Pancreas (tissue), 10 donors: ENCODE results near the gene STPG3. TPM values are rescaled to one million over a fixed set of nuclear protein-coding genes. Genes with fewer than 3 reads are reported as not detected.

Experiments used
- ATAC-seq, 4 donors: fragments of 200-7000 bp; cut with Tn5 transposase; one replicate each; pipeline versions ENCODE4 v1.8.0 to v1.9.1; 2020; ENCODE audit warnings: mild to moderate bottlenecking in 4 of 4, moderate library complexity in 4 of 4
- DNase-seq, 6 donors: peaks; one replicate each; pipeline ENCODE4 v3.0.0-alpha.2; 2020
- FAIRE-seq: peaks from 2 replicates; lab custom pipeline; 2012; peaks lifted over from hg19 to GRCh38; lab: Jason Lieb, UNC
- H3K27ac ChIP-seq, 4 donors: fragments of 200-600 bp; sonication (generic); 1 replicate in 3 of 4; 2 replicates in 1 of 4; pipeline versions ENCODE4 v1.5.0 to v1.8.0; 2020
- H3K27me3 ChIP-seq, 4 donors: fragments of 200-600 bp; one replicate each; pipeline ENCODE4 v1.8.0; 2021
- H3K36me3 ChIP-seq, 3 donors: fragments of 200-600 bp; sonication (generic) in 1 of 3; one replicate each; pipeline versions ENCODE4 v1.5.0 to v1.8.0; 2020 to 2021
- H3K4me1 ChIP-seq, 3 donors: fragments of 200-600 bp; one replicate each; pipeline ENCODE4 v1.8.0; 2021
- H3K4me3 ChIP-seq, 4 donors: fragments of 200-600 bp; sonication (generic) in 2 of 4; one replicate each; pipeline versions ENCODE4 v1.5.0 to v1.8.0; 2020 to 2021
- H3K9me3 ChIP-seq, 4 donors: fragments of 200-600 bp; one replicate each; pipeline ENCODE4 v1.8.0; 2021
- CTCF ChIP-seq, 4 donors: fragments of 200-600 bp; sonication (generic) in 3 of 4; IDR thresholded peaks; one replicate each; pipeline versions ENCODE4 v1.5.0 to v1.8.0; 2021; ENCODE audit warnings: antibody characterized with exemption in 4 of 4
- WGBS, 2 donors: extraction: QIAGEN DNeasy Blood & Tissue Kit; methylation state at CpG; one replicate each; pipeline ENCODE4 v1.1.7; 2013; 5-methylcytosine and 5-hydroxymethylcytosine counted together
- intact Hi-C, 3 donors: fragments of 100-400 bp; cut with DNase I; formaldehyde crosslinking; loops; one replicate each; pipeline versions ENCODE4 v1.11.1 to v1.14.2; 2022
- polyA plus RNA-seq, 2 donors: library from polyadenylated mRNA; stranded (reverse); fragments of 200-250 nt; gene quantifications; one replicate each; pipeline ENCODE4 v1.2.3, GENCODE V29; 2013
- total RNA-seq, 6 donors: library from RNA; stranded (reverse); fragmentation: NEBNext Ultra II Directional in 4 of 6; extraction: Animal tissue kit (Norgen Biotek cat#: 25700) in 4 of 6; gene quantifications; one replicate each; pipeline versions ENCODE4 v1.2.1 to v1.2.4, GENCODE V29; 2021 to 2023
- donor health status: healthy with polysubstance abuse.
- donor health status: DM: no; HTN: no; CAD: no; lungs with moderate emphysema.
- donor health status: DM: no; HTN: no; CAD: no.
- donor health status: control.
- donor health status: control.
- donor health status: Bipolar disorder and iron deficiency.
- donor health status: DM: yes; HTN: yes; CAD: no.
- donor health status: DM: no; HTN: no; CAD: no.
- donor health status: DM: no; HTN: no; CAD: no.
- donor health status: DM: yes; HTN: yes; CAD: no.

The STPG3 gene
- total and polyA plus RNA-seq, 8 donors = 0.23 TPM; not detected in 7

GRCh38 chr9:137271696-137272076 is 20.6 kb downstream of the STPG3 start:
- intact Hi-C loops = loop anchor here in 1 of 3 donors (10.0 kb wide), 1 partner anchor 253 kb away; no protein-coding TSS in a partner anchor
- H3K4me3 ChIP-seq = no peak overlapping the region
- no peak for ATAC-seq
- H3K9me3 ChIP-seq = no peaks in the 10 kb centered on the region
- H3K4me1 ChIP-seq = peaks cover 15 to 23% (median 23%) of the 10 kb centered on the region in 3 donors
- H3K27me3 ChIP-seq = no peaks in the 10 kb centered on the region
- no peak for FAIRE-seq
- no peak overlapping the region for H3K27ac ChIP-seq
- WGBS, 2 donors = 55 to 62% methylated on average over 3 of the region's 3 CpGs
- DNase-seq = no peak
- H3K36me3 ChIP-seq = peaks cover 7 to 11% (median 11%) of the 10 kb centered on the region in 3 donors
- TF ChIP-seq CTCF (IDR thresholded peaks at IDR 0.05) = no peak

GRCh38 chr9:137272241-137273094 is 21.4 kb downstream of the STPG3 start:
- intact Hi-C loops = loop anchor here in 1 of 3 donors (10.0 kb wide), 1 partner anchor 252 kb away; no protein-coding TSS in a partner anchor
- DNase-seq = peak in 2 of 6 donors; percentile 42 to 81
- no peak for FAIRE-seq
- Histone ChIP-seq H3K27ac (no peak overlapping the region), H3K27me3 (no peaks in the 10 kb centered on the region), H3K36me3 (peaks cover 7 to 11% (median 11%) of the 10 kb centered on the region in 3 donors), H3K9me3 (no peaks in the 10 kb centered on the region), H3K4me1 (peaks cover 15 to 25% (median 24%) of the 10 kb centered on the region in 3 donors), H3K4me3 (no peak overlapping the region)
- 94 to 95% methylated on average over 36 to 39 of the region's 39 CpGs for WGBS, 2 donors
- no peak for TF ChIP-seq CTCF (IDR thresholded peaks at IDR 0.05)
- ATAC-seq = no peak

- no peaks in the 10 kb centered on the region for H3K9me3 ChIP-seq
- no peak overlapping the region for H3K27ac ChIP-seq
- FAIRE-seq = no peak
- peak in 2 of 6 donors; percentile 22 to 39 for DNase-seq
- no peaks in the 10 kb centered on the region for H3K27me3 ChIP-seq
- peaks cover 7 to 11% (median 11%) of the 10 kb centered on the region in 3 donors for H3K36me3 ChIP-seq
- no peak for ATAC-seq
- whole genome bisulfite sequencing, 2 donors = 57 to 61% methylated on average over 13 of the region's 13 CpGs
- intact Hi-C loops = loop anchor here in 1 of 3 donors (10.0 kb wide), 1 partner anchor 252 kb away; no protein-coding TSS in a partner anchor
- H3K4me3 ChIP-seq = no peak overlapping the region
- H3K4me1 ChIP-seq = peaks cover 15 to 25% (median 24%) of the 10 kb centered on the region in 3 donors
- TF ChIP-seq CTCF (IDR thresholded peaks at IDR 0.05) = no peak
Observed at GRCh38 chr9:137273095-137273490, 22.0 kb downstream of the STPG3 start.

GRCh38 chr9:137273611-137274320 is 22.7 kb downstream of the STPG3 start:
- no peaks in the 10 kb centered on the region for H3K27me3 ChIP-seq
- 37 to 73% methylated on average over 15 of the region's 15 CpGs for WGBS, 2 donors
- intact Hi-C loops = loop anchor here in 1 of 3 donors (10.0 kb wide), 1 partner anchor 251 kb away; no protein-coding TSS in a partner anchor

More at GRCh38 chr9:137273611-137274320, 22.7 kb downstream of the STPG3 start:
- Histone ChIP-seq H3K9me3 (no peaks in the 10 kb centered on the region), H3K4me1 (peaks cover 11 to 20% (median 19%) of the 10 kb centered on the region in 3 donors), H3K27ac (no peak overlapping the region), H3K36me3 (peaks cover 7 to 11% (median 11%) of the 10 kb centered on the region in 3 donors), H3K4me3 (no peak overlapping the region)
- FAIRE-seq (no peak), ATAC-seq (no peak), DNase-seq (peak in 1 of 6 donors; percentile 44)
- no peak for TF ChIP-seq CTCF (IDR thresholded peaks at IDR 0.05)
